GM23338 (cell line): Measurements from ENCODE around the gene KCTD13. TPM values are rescaled to one million over a fixed set of nuclear protein-coding genes. Genes with fewer than 3 reads are reported as not detected.

Experiments used
- ATAC-seq: fragments of 200-7000 bp; cut with Tn5 transposase; 3 replicates; pipeline ENCODE4 v1.9.1; 2020
- DNase-seq: peaks from one replicate; pipeline ENCODE4 v3.0.0-alpha.2; 2015; ENCODE audit warnings: low spot score
- H2AFZ ChIP-seq: fragments of 200-600 bp; sonication (generic); 2 replicates; pipeline ENCODE4 v1.8.0; 2016; ENCODE audit warnings: antibody characterized with exemption, mild to moderate bottlenecking, moderate library complexity
- H3F3A ChIP-seq: fragments of 200-600 bp; sonication (generic); replicated peaks from 2 replicates; pipeline ENCODE4 v1.8.0; 2017; ENCODE audit warnings: antibody characterized with exemption, mixed run types, low read depth
- H3K27ac ChIP-seq: fragments of 200-600 bp; sonication (generic); 2 replicates; pipeline ENCODE4 v1.6.1; 2016; ENCODE audit warnings: low read depth
- H3K27me3 ChIP-seq: fragments of 200-600 bp; sonication (generic); 2 replicates; pipeline ENCODE4 v1.8.0; 2016; ENCODE audit warnings: mild to moderate bottlenecking, mixed run types, moderate library complexity; ENCODE audit not compliant: insufficient read depth
- H3K36me3 ChIP-seq: fragments of 200-600 bp; sonication (generic); 2 replicates; pipeline ENCODE4 v1.8.0; 2016; ENCODE audit warnings: mild to moderate bottlenecking; ENCODE audit not compliant: insufficient read depth
- H3K4me1 ChIP-seq: fragments of 200-600 bp; sonication (generic); 2 replicates; pipeline ENCODE4 v1.8.0; 2016; ENCODE audit warnings: mild to moderate bottlenecking, moderate library complexity; ENCODE audit not compliant: insufficient read depth
- H3K4me2 ChIP-seq: fragments of 200-600 bp; sonication (generic); 2 replicates; pipeline ENCODE4 v1.7.1; 2017; ENCODE audit warnings: mixed run types
- H3K4me3 ChIP-seq: fragments of 200-600 bp; sonication (generic); 2 replicates; pipeline ENCODE4 v1.6.1; 2016; ENCODE audit warnings: mixed run types
- H3K79me2 ChIP-seq: fragments of 200-600 bp; sonication (generic); replicated peaks from 2 replicates; pipeline ENCODE4 v1.8.0; 2017; ENCODE audit warnings: mild to moderate bottlenecking; ENCODE audit not compliant: insufficient read depth
- H3K9me2 ChIP-seq: fragments of 200-600 bp; sonication (generic); 2 replicates; pipeline ENCODE4 v1.8.0; 2017; ENCODE audit not compliant: insufficient read depth
- H4K20me1 ChIP-seq: fragments of 200-600 bp; sonication (generic); replicated peaks from 2 replicates; pipeline ENCODE4 v1.8.0; 2017; ENCODE audit warnings: mild to moderate bottlenecking; ENCODE audit not compliant: insufficient read depth
- H3K27ac Mint-ChIP-seq: 2 replicates; pipeline ENCODE4 v1.8.0; 2020; ENCODE audit warnings: inconsistent platforms, mild to moderate bottlenecking, moderate library complexity, mixed read lengths
- H3K27me3 Mint-ChIP-seq: 3 replicates; pipeline ENCODE4 v1.8.0; 2022; ENCODE audit warnings: low read depth, mild to moderate bottlenecking, moderate library complexity, mixed read lengths, inconsistent platforms; ENCODE audit not compliant: insufficient read depth, poor library complexity
- H3K36me3 Mint-ChIP-seq: 3 replicates; pipeline ENCODE4 v1.8.0; 2021; ENCODE audit warnings: low read depth, mild to moderate bottlenecking, inconsistent platforms, moderate library complexity, mixed read lengths
- H3K4me1 Mint-ChIP-seq: 3 replicates; pipeline ENCODE4 v1.8.0; 2020; ENCODE audit warnings: mild to moderate bottlenecking, inconsistent platforms, mixed read lengths
- H3K4me3 Mint-ChIP-seq: 3 replicates; pipeline ENCODE4 v1.8.0; 2021; ENCODE audit warnings: moderate library complexity, mild to moderate bottlenecking, inconsistent platforms, mixed read lengths
- H3K9me3 Mint-ChIP-seq: 3 replicates; pipeline ENCODE4 v1.8.0; 2020; ENCODE audit warnings: moderate library complexity, mild to moderate bottlenecking, inconsistent platforms, mixed read lengths
- CREB1 ChIP-seq: fragments of 250-450 bp; sonication (Bioruptor Pico); IDR thresholded peaks from 2 replicates; pipeline ENCODE4 v1.5.0; 2020; ENCODE audit warnings: low read depth, mild to moderate bottlenecking, moderate library complexity
- CTCF ChIP-seq, 2 experiments: fragments of 200-600 bp in 1 of 2; sonication (generic) in 1 of 2; conservative IDR thresholded peaks; 2 replicates each; pipeline versions ENCODE4 v1.5.1 to v1.6.1; 2016 to 2017; ENCODE audit warnings: antibody characterized with exemption in 2 of 2, low read depth in 2 of 2, mild to moderate bottlenecking in 2 of 2, moderate library complexity in 1 of 2
- EZH2 ChIP-seq: fragments of 200-600 bp; sonication (generic); IDR thresholded peaks from one replicate; pipeline ENCODE4 v1.8.0; 2017; ENCODE audit warnings: antibody characterized with exemption, mild to moderate bottlenecking, low read depth; ENCODE audit not compliant: unreplicated experiment
- EZH2phosphoT487 ChIP-seq: fragments of 200-600 bp; sonication (generic); IDR thresholded peaks from one replicate; pipeline ENCODE4 v1.8.1; 2018; ENCODE audit warnings: antibody characterized with exemption; ENCODE audit not compliant: unreplicated experiment
- JUNB ChIP-seq: IDR thresholded peaks from one replicate; pipeline ENCODE4 v1.6.1; 2016; ENCODE audit warnings: antibody characterized with exemption; ENCODE audit not compliant: unreplicated experiment
- NANOG ChIP-seq: IDR thresholded peaks from 2 replicates; pipeline ENCODE4 v1.6.1; 2016; ENCODE audit warnings: antibody characterized with exemption, borderline replicate concordance
- POLR2AphosphoS5 ChIP-seq: IDR thresholded peaks from 2 replicates; pipeline ENCODE4 v1.6.1; 2016; ENCODE audit warnings: antibody characterized with exemption, low read depth
- REST ChIP-seq: IDR thresholded peaks from one replicate; pipeline ENCODE4 v1.6.1; 2018; ENCODE audit warnings: antibody characterized with exemption; ENCODE audit not compliant: unreplicated experiment
- STAT1 ChIP-seq: IDR thresholded peaks from one replicate; pipeline ENCODE4 v1.6.1; 2016; ENCODE audit warnings: antibody characterized with exemption; ENCODE audit not compliant: unreplicated experiment
- ZNF114 ChIP-seq: fragments of 250-450 bp; sonication (Bioruptor Pico); IDR thresholded peaks from 2 replicates; pipeline ENCODE4 v1.5.0; 2020; ENCODE audit warnings: mild to moderate bottlenecking, moderate library complexity
- ZNF331 ChIP-seq: fragments of 250-450 bp; sonication (Bioruptor Pico); IDR thresholded peaks from 2 replicates; pipeline ENCODE4 v1.5.0; 2020; ENCODE audit warnings: low read depth, mild to moderate bottlenecking, moderate library complexity
- ZNF462 ChIP-seq: fragments of 250-450 bp; sonication (Bioruptor Pico); IDR thresholded peaks from 2 replicates; pipeline ENCODE4 v1.5.0; 2020; ENCODE audit warnings: mild to moderate bottlenecking, moderate library complexity
- polyA plus RNA-seq: library from polyadenylated mRNA; unstranded; fragments of >200 nt; fragmentation: Nextera tagmentation; extraction: Ambion mirVana; gene quantifications from 2 replicates; pipeline ENCODE4 v1.2.1, GENCODE V29; 2016
- total RNA-seq: library from RNA; depleted of rRNA; stranded (reverse); fragments of >200 nt; shearing (Covaris generic); gene quantifications from 2 replicates; pipeline ENCODE4 v1.2.3, GENCODE V29; 2014
- TF ChIP-seq, protein P1 (sequence below): IDR thresholded peaks from 2 replicates; pipeline ENCODE4 v1.6.1; 2016; ENCODE audit warnings: antibody characterized with exemption

Gene KCTD13
- total and polyA plus RNA-seq, 2 experiments from 2014 or later = 10.1 to 12.2 TPM

- Histone ChIP-seq H3K27me3 (no peaks in the 10 kb centered on the region), H3K36me3 (no peaks in the 10 kb centered on the region), H3K9me2 (no peaks in the 10 kb centered on the region), H4K20me1 (peaks cover 6% of the 10 kb centered on the region; the same call in 1 of the 2 replicates), H3K4me3 (no peak overlapping the region), H3K27ac (no peak overlapping the region), H3K4me2 (no peak overlapping the region), H3F3A (no peaks in the 10 kb centered on the region), H2AFZ (no peak overlapping the region), H3K4me1 (peaks cover 6% of the 10 kb centered on the region; the same call in 1 of the 2 replicates), H3K79me2 (peaks cover 2% of the 10 kb centered on the region; the same call in 1 of the 2 replicates)
- DNase-seq (no peak), ATAC-seq (peak; percentile 14; the same call in 2 of the 3 replicates)
- H3K36me3 Mint-ChIP-seq = peaks cover 15% of the 10 kb centered on the region
- H3K4me1 Mint-ChIP-seq = peaks cover 16% of the 10 kb centered on the region
- peak overlapping the region; percentile 53; the same call in 1 of the 2 replicates for H3K27ac Mint-ChIP-seq
- no peak overlapping the region for H3K4me3 Mint-ChIP-seq
- TF ChIP-seq POLR2AphosphoS5 (no peak), REST (no peak), ZNF462 (CRISPR knock-in tag) (no peak), EZH2 (no peak), CTCF (conservative IDR thresholded peaks at IDR 0.05; ENCODE audit: low read depth in 2 of 2) (no peak), ZNF331 (CRISPR knock-in tag) (no peak), NANOG (no peak), ZNF114 (CRISPR knock-in tag) (no peak), JUNB (no peak), STAT1 (no peak), CREB1 (CRISPR knock-in tag) (no peak), EZH2phosphoT487 (no peak)
- TF ChIP-seq, protein P1, sequence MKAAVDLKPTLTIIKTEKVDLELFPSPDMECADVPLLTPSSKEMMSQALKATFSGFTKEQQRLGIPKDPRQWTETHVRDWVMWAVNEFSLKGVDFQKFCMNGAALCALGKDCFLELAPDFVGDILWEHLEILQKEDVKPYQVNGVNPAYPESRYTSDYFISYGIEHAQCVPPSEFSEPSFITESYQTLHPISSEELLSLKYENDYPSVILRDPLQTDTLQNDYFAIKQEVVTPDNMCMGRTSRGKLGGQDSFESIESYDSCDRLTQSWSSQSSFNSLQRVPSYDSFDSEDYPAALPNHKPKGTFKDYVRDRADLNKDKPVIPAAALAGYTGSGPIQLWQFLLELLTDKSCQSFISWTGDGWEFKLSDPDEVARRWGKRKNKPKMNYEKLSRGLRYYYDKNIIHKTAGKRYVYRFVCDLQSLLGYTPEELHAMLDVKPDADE = no peak
- H3K9me3 Mint-ChIP-seq = no peaks in the 10 kb centered on the region
- peaks cover 12% of the 10 kb centered on the region for H3K27me3 Mint-ChIP-seq
These were observed 18.1 kb downstream of the KCTD13 start for GRCh38 chr16:29907973-29908372.
